GM13976 (cell line): ENCODE results near the gene DHDDS.

Experiments used
- DNase-seq: peaks from one replicate; pipeline ENCODE4 v3.0.0; 2012; ENCODE audit warnings: low spot score
- CTCF ChIP-seq: IDR thresholded peaks from 2 replicates; pipeline ENCODE4 v1.5.1; 2012; ENCODE audit warnings: borderline replicate concordance, mild to moderate bottlenecking; ENCODE audit not compliant: insufficient read depth; ENCODE audit errors: extremely low read depth, missing control alignments, control extremely low read depth
- in situ Hi-C: fragments of 300-500 bp; cut with MboI; formaldehyde crosslinking; loops from one replicate; pipeline ENCODE4 v1.12.0; 2022; ENCODE audit warnings: low sequenced_read_pairs, mixed read lengths, inconsistent platforms; ENCODE audit not compliant: unreplicated experiment

The DHDDS gene

GRCh38 chr1:26409191-26409807 is 22.8 kb upstream of the DHDDS start:
- no peak for TF ChIP-seq CTCF
- in situ Hi-C loops = no loop called here
- no peak for DNase-seq

DNA sequence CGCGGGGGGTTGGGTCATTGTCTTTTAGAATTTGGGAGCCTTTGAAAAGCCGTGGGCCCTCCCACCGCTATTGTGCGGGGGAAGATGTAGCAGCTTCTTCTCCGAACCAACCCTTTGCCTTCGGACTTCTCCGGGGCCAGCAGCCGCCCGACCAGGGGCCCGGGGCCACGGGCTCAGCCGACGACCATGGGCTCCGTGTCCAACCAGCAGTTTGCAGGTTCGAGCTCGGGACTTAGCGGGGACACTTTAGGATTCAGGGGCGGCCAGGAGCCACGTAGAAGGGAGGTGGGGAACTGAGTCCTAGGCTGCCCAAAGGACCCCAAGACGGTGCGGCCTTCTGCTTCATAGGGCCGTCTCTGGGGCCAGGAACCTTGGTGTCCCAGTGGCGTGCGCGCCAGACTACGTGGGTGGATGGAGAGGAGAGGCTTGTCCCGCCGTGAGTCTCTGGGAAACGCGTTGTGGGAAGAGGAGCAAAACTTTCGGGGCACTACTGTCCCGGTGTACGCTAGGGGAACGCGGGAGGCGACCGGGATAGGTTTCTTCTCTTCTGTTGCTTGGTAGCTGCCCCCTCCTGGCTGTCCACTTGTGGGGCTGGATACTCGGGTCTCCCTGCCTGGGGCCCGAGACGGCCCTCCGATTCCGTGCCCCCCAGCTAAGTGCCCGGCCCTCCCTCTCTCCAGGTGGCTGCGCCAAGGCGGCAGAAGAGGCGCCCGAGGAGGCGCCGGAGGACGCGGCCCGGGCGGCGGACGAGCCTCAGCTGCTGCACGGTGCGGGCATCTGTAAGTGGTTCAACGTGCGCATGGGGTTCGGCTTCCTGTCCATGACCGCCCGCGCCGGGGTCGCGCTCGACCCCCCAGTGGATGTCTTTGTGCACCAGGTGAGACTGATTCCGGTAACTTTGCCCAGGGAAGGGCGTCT is 21.2 kb upstream of the DHDDS start, which contains the start of gene LIN28A:
LIN28A (plus strand) TSS at position 112 of the 918 bp plus-strand sequence; CDS start at position 187, 75 bp downstream.
- no peak for DNase-seq
- in situ Hi-C loops = no loop called here
- TF ChIP-seq CTCF = no peak

DNA sequence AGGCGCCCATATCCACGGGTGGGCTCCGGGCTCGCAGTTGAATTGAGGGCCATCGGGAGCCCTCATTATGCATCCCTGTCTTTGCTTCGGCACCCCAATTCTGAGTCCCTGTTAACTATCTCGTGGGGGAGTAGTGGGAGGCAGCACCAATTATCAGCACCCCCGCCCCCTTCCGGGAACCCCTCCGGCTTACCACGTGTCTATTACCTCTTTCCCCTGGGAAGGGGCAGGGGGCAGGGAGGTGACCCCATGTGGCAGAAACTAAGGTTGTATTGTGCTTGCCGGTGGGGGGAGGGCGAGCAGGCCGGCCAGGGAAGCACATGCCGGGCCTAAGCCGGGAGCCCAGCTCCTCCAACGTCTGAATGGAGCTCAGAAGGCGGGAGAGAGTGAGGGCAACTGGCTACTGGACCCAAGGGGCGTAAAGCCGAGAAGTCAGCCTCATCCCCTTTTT is 20.5 kb upstream of the DHDDS start:
- no peak for TF ChIP-seq CTCF
- DNase-seq = no peak
- in situ Hi-C loops = no loop called here

DNA sequence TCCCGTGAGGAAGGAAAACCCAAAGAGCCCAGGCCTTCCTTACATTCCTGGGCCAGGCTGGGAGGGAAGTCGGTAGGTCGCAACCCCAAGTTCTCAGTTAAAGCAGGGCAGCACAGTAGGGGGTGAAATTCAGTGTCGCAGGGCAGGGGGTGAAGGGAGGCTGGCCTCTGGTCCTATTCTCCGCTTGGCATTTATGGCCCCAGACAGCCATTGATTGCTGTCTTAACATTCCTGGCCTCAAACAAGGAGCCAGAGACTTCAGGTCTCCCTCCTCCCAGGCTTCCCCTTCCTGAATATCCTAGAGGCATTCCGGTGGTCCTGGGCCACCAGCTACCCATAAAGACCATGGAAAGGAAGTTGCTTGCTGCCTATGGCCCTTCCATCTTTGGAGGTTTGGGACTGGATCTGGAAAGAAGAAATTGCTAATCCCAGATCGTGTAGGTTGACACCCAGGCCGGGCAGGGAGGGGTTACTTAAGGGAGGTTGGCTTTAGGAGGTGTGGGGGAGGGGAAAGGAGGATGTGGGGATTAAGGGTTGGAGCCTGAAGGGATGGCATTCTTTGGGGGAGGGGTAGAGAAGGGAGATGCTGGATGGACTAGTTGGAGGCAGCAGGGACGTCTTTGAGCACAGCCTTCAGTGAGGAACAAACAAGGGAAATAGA is 19.8 kb upstream of the DHDDS start:
- in situ Hi-C loops = no loop called here
- no peak for DNase-seq
- no peak for TF ChIP-seq CTCF

DNA sequence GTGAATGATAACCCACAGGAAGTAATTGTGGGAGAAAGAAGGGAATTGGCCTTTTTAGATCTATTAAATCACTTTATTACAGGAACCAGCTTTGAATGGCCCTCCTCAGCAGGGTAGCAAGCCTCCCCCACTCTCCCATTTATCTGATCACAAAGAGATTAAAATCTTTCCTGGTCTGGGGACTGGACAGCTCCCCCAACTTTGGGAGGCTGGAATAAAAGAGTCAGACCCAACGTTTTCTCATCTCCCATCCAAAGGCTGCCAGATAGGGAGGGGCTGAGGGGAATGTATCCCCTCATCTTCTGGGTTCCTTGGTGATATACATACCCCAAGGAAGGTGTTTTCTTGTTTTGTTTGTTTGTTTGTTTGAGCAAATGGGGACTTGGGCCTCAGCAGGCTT is 19.1 kb upstream of the DHDDS start:
- in situ Hi-C loops = no loop called here
- DNase-seq = no peak
- no peak for TF ChIP-seq CTCF

DNA sequence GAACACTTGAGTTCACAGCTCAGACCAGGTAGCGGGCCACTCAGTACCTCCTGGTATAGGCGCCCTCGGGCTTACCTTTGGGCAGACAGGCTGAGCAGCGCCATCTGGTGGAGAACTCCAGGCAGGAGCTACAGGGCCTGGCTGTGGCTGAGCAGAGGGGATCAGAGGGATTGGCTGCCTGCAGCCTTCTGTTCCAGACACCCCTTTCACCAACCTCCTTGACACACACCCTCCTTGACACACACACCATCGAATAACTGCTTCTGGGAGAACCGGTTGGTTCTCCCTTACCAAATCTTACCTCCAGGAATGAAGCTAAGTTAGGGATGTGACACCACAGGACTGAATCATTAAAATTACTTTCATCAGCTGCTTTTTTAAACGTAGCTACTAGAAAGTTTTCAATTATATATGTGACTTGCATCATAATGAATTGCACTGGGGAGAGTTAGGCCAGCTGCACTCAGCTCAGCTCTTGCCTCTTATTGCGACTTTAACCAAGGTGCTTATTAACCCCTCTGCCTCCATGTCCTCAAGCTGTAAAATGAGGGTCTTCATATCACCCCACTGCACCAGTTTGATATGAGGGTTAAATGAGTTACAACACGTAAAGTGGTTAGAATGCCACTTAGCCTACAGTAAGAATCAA is 14.9 kb upstream of the DHDDS start:
- DNase-seq = peak; percentile 85
- TF ChIP-seq CTCF = peak; percentile 97
- in situ Hi-C loops = no loop called here
